IPS-NIHi7 (cell line): ENCODE measurements around the gene ADAM8.
A peak's percentile ranks its signal among the peaks of the same experiment; 100 is the strongest.
"Not testable (repeated sequence)": the region's sequence is repeated elsewhere in the genome, so short reads cannot be mapped to it uniquely, and the experiment has no call there.

Source experiments
- DNase-seq: peaks from one replicate; pipeline ENCODE4 v3.0.0; 2012; ENCODE audit warnings: mixed read lengths; ENCODE audit errors: extremely low spot score

The ADAM8 gene

DNA sequence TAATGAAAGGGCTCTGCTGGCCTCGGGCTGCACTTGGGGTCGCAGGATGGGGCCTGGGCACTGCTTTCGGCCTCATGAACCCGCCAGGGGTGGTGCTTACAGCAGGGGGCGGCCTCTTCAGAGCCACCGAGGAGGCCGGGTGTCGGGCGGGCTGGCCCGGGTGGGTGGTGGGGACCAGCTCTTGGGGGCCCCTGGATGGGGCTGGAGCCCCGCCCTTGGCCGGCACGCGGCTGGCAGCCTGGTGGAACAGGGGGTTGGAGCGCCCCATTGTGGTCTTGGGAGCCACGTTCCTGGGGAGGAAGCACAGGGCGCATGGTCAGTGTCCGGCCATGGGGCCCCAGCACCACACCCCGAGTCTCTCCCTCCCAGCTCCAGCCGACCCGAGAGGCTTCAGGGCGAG is 8.8 kb downstream of the ADAM8 start:
- no peak for DNase-seq

GRCh38 chr10:133267293-133267692 is 9.4 kb downstream of the ADAM8 start:
- no peak for DNase-seq

DNA sequence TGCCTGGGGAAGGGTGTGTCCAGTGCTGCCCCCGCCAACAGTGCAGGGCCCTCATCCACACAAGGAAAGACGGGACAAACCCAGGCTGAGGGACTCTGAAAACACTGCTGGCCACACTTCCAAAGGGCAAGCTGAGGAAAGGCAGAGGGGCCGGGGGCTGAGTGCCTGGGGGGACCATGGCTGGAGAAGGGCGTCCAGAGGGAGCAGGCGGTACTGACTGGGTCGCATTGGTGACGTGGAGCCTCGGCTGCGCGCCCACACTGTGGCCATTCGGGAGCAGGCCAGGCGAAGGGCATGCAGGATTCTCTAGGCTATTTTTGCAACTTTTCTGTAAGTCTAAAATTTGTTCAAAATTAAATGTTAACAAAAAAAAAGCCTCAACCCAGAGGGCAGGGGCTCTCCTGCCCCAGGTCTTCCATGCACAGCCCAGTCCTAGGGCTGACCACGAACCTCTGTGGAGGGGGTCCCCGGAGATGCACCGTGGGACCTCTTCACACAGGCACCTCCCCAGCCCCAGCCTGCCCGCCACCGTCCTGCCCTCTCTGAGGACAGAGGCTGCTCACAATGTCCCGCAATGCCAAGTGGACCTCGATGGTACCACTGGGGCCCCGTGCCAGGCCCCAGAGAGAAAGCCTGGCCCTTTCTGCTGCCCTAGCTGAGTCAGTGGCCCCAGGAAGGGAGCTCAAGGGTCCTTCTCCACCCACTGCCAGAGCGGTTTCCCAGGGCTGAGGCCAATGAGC is 10.4 kb downstream of the ADAM8 start:
- no peak for DNase-seq

DNA sequence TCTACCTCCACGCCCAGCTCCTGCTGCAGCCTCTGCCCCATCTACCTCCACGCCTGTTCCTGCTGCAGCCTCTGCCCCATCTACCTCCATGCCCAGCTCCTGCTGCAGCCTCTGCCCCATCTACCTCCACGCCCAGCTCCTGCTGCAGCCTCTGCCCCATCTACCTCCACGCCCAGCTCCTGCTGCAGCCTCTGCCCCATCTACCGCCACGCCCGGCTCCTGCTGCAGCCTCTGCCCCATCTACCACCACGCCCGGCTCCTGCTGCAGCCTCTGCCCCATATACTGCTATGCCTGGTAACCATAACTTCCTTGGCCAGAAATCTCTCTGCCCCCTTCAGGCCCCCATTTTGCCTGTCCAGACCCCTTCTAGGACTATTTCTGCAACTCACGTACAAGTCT is 11.6 kb downstream of the ADAM8 start:
- DNase-seq, result not testable (repeated sequence)

GRCh38 chr10:133264461-133264860 is 12.2 kb downstream of the ADAM8 start:
- no peak for DNase-seq

DNA sequence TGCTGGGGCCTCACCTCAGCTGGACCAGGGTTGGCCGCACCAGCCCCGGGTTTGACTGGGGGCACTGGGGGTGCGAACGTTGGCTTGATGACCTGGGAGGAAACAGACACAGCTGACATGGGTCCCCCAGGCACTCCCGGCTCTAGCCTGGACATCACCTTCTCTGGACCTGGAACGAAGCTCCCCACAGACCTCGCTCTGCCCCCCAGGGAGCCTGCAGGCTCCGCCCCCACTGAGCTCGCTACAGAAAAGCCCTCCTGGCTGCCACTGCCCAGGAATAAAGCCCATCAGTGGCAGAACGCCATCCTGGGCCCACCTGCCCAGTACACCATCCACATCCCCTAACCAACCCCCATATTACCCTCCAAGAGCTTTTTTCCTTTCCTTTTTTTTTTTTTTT is 13.0 kb downstream of the ADAM8 start:
- DNase-seq, result no peak

GRCh38 chr10:133262696-133263095 is 14.0 kb downstream of the ADAM8 start:
- no peak for DNase-seq

DNA sequence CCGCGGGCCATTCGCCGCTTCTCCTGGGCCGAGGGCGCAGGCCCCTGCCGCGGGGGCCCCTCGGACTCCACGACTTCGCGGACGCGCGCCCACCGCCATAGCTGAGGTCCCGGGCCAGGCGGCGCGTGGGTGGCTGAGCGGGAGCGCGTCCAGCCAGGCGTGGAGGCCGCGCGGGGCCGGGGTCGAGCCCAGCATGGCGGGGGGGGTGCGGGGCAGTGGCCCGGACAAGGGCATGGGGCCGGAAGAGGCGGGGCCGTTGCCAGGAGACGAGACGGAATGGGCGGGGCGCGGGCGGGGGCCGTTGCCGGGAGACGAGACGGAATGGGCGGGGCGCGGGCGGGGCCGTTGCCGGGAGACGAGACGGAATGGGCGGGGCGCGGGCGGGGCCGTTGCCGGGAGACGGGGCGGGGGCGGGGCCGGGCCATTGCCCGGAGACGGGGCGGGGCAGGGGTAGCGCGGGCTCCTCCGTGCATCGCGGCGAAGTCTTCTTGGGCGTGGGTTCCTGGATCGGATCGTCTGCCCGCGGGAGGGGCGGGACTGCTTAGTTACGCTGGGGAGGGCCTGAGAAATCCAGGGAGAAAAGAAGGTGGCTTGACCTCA is 14.8 kb downstream of the ADAM8 start:
- DNase-seq, result peak; percentile 90

DNA sequence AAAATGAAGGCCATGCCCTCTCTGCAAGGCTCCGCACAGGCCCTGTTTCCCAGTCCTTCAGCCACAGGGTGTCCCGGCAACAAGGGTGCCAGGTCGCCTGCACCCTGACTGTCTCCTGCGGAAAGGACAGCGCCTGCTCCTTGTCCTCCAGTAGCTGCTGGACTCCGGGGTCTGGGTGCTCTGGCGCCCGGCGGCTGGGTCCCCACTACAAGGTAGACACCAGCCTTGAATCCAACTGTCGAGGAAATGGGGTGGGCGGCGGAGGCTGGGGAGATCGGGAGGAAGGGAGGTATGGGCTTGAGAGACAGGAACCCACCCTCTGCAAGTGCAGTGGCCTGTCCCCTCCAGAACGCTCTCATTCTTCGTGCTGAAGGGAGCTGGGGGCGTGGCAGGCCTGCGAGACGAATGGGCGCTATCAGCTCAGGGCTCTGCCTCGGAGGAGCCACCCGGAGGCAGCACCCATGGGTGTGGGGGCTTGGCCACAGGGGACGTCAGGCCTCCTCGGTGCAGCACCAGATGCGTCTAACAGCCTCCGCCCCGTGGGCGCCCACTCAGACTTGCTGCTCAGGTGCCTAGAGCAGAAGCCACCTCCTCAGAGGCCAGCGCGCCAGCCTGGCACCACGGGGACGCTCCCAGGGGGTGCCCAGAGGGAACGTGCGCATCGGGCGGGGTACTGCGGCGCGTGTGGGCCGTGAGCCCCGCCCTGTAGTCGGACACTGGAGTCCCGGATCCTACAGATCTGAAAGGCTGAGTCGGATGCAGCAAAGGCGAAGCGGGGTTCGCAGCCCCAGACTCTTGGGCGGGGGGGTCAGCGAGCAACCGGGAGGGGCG is 15.6 kb downstream of the ADAM8 start:
- DNase-seq, result no peak

DNA sequence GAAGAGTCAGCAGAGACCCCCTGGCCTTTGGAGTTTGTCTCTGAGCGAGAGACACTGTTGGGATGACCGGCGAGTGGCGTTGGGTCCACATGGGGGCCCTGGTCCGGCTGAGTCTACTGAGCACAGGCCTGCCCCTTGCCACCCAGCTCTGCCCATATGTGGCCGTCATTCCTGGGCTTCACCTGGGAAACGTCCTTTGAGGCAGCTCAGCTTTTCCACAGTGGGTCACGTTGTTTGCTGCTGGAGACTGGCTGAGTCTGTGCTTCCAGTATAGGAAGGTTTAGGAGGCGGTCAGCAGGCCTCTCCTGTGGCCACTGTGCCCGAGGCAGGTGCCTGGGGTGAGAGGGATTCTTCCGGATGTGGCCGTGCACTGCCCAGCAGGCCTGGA is 17.1 kb downstream of the ADAM8 start:
- no peak for DNase-seq

DNA sequence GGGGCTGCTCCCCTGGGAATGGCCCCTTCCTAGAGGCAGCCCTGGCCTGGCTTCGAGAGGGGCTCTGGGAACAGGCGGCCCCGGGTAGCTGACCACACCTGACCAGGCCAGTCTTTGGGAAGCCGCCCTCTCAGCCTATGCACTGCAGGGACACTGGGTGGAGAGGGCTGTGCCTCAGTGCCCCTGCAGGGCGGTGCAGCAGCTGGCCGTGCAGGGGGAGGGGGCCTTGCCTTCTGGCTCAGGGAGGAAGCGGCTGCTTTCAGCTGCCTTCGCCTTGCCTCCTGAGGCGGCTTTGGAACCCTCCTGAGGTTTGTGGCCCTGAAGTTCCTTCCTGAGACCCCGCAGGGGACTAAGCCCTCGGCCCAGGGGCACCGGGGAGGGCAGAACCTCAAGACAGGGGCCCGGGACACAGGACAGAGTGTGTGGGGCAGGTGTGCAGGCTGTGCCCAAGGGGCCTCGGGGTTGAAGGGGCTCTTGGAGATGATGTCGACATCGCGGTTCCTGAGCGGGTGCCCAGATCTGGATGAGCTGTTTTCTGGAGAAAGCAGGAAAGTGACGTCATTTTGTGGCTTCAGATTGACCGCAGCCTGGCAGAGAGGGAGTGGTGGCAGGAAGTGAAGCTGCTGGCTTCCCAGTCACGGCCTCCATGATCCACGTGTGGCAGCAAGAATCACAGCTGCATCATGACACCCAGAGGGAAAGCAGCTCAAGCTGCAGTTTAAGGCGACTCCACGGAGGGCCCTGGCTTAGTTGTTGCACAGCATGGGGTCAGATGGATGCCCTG is 17.7 kb downstream of the ADAM8 start:
- DNase-seq, result no peak

DNA sequence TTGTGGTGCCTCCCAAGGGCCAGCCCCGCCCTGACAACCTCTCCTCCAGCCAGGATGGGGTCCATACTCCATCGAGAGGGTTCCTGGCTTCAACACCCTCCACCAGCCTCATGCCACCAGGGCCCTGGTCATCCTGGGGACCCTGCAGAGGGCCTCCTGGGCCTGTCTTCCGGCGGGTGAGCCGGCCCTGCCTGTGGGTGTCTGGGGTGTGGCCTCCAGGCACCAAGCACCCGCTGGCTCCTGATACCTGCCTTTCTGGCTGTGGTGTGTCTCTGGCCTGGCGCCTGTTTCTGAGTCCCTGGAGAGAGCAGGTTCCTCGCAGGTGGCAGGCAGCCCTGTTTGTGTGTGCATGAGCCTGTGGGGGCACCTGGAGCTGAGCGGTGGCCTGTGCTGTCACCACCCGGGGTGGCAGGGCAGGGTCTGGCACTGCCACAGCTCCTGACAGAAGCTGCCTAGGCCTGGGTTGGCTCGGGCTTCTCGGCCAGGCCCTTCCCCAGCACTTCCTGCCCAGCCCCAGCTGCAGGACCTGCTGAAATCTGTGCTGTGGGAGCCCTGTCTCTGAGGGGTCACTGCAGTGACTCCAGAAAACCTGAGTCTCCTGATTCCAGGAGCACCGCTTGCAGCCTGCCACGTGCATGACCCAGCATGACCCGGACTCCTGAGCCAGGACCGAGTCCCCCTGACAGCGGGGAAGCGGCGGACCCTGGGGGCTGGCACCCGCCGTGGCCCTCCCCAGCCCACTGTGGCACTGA is 18.4 kb downstream of the ADAM8 start:
- DNase-seq, result no peak

GRCh38 chr10:133257489-133258065 is 19.1 kb downstream of the ADAM8 start:
- peak; percentile 74 for DNase-seq

DNA sequence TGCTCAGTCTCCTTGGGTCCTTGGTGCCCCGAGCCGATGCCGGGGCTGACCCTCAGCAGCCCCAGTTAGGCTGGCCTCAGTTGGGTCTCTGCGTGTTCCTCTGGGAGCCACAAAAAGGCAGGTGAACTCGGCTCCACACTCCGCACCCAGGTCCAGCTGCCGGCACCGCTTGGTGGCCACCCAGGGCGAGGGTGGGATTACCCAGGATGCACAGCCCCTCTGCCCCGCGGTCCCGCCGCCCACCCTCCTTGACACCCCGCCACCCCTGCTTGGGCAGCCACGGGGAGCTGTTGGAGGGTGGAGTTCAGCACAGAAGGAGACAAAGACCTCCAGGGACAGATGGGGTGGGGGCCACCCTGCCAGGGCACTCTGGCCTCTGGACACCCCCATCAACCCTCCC is 21.3 kb downstream of the ADAM8 start:
- DNase-seq, result no peak

DNA sequence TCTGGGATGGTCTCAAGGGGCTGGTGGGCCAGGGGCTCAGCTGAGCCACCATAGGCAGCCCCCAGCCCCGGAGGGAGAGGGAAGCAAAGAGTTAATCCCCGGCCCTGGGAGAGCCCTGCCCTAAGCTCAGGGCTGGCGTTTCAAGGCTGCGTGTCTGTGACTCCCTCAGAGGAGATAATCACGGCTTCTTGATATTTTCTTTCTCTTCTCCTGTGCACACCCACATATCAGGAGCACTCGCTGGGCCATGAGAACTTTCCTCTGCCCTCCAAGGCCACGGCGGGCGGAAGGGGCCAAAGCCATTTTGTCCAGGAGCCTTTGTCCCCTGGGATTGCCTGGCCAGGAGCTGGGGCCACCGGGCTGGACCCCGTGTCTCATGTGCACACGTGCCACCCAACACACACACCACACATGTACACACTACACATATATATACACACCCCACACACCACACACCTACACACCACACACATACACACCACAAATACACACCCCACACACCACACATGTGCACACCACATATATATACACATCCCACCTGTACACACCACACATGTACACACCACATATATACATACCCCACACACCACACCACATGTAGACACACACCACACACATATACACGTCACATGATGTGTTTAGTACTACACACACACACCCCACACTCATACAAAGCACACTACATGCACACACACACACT is 22.1 kb downstream of the ADAM8 start:
- no peak for DNase-seq

DNA sequence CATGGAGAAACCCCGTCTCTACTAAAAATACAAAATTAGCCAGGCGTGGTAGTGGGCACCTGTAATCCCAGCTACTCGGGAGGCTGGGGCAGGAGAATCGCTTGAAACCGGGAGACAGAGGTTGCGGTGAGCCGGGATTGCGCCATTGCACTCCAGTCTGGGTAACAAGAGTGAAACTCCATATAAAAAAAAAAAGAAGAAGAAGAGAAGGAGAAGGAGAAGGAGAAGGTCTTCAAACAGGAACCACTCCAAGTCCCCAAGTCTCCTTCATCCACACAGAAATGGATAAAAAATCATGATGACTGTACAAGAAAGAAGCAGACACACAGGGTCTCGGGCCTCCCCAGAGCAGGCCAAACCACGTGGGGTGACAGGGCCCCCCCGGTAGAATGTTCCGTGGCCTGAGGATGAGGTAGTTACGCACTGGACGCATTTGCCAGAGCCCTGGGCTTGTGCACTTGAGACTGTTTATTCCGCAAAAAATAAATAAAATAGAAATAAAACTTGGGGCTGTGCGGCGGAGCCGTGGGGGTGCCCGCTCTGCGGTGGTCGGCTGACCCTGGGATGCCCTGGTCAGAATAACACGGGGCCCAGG is 23.2 kb downstream of the ADAM8 start:
- no peak for DNase-seq

DNA sequence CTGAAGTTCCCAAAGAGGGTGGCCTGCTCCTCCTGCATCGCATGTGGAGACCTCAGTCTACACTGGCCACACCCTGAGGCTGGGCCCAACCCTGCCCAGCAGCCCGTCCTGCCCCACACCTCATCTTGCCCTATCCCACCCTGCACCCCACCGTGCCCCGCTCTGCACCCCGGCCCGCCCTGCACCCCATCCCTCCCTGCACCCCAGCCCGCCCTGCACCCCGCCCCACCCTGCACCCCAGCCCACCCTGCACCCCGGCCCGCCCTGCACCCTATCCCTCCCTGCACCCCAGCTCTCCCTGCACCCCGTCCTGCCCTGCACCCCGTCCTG is 24.5 kb downstream of the ADAM8 start:
- no peak for DNase-seq

DNA sequence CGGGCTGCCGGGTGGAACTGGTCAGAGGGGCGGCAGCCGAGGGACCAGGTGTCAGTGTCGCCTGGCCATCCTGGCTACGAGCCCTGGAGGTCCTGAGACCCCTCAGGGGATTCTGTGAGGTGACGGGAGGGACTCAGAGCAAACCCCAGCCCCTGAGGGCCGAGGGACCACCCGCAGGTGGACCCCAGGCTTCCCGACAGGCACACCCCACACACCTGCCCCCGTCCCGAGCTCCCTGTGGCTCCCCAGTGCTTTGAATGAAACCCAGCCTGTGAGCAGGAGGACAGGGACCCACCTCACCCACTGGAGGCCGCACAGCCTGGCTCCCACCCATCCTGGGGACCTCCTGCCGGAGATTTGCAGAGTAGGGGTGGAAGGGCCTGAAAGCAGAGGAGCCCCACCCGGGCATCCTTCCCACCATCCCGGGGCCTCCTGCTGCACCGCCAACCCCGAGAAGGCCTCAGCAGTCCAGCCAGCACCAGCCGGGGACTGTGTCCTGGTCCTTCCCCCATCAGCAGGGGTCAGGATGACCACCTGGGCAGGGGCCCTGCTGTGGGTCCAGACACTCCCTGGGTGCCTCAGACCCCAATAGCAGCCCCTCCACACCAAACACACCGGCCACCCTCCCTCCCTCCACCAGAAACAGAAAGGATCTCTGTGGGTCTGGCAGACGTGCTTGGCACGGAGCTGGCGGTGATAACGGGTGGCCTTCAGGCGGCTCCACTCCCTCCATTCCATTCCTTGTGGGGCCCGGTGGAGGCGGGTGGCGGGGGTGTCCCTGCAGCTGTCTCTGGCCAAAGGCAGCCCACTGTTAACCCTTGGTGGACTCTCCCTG is 25.1 kb downstream of the ADAM8 start:
- DNase-seq, result no peak
